Measurements from ENCODE around the gene SLCO2A1.
"Not testable (repeated sequence)": the region's sequence is repeated elsewhere in the genome, so short reads cannot be mapped to it uniquely, and the experiment has no call there.

The SLCO2A1 gene

GRCh38 chr3:134029734-134030378 lies at the start of gene SLCO2A1:
SLCO2A1 (minus strand) TSS chr3:134029925; CDS start chr3:134029802, 123 bp downstream.
- in situ Hi-C loops (cut with MboI; ENCODE audit: low sequenced_read_pairs) = no loop called here

- in situ Hi-C loops (cut with MboI; ENCODE audit: low sequenced_read_pairs) = no loop called here
Observed at GRCh38 chr3:134079111-134079547, 49.4 kb upstream of the SLCO2A1 start.

GRCh38 chr3:134078169-134078831 lies 48.6 kb upstream of the SLCO2A1 start:
- in situ Hi-C loops (cut with MboI; ENCODE audit: low sequenced_read_pairs) = no loop called here

- in situ Hi-C loops (cut with MboI; ENCODE audit: low sequenced_read_pairs) = no loop called here
Observed at GRCh38 chr3:134077649-134078161, 48.0 kb upstream of the SLCO2A1 start.

GRCh38 chr3:134076851-134077250 lies 47.1 kb upstream of the SLCO2A1 start:
- in situ Hi-C loops (cut with MboI; ENCODE audit: low sequenced_read_pairs) = no loop called here

- in situ Hi-C loops (cut with MboI; ENCODE audit: low sequenced_read_pairs) = no loop called here
Observed at GRCh38 chr3:134075846-134076245, 46.1 kb upstream of the SLCO2A1 start.

GRCh38 chr3:134075568-134075825 lies 45.8 kb upstream of the SLCO2A1 start:
- in situ Hi-C loops (cut with MboI; ENCODE audit: low sequenced_read_pairs) = no loop called here

GRCh38 chr3:134074790-134075567 lies 45.3 kb upstream of the SLCO2A1 start:
- in situ Hi-C loops (cut with MboI; ENCODE audit: low sequenced_read_pairs) = no loop called here

GRCh38 chr3:134074001-134074789 lies 44.5 kb upstream of the SLCO2A1 start:
- in situ Hi-C loops (cut with MboI; ENCODE audit: low sequenced_read_pairs) = no loop called here

- in situ Hi-C loops (cut with MboI; ENCODE audit: low sequenced_read_pairs) = no loop called here
Observed at GRCh38 chr3:134073583-134073945, 43.8 kb upstream of the SLCO2A1 start.

- in situ Hi-C loops (cut with MboI; ENCODE audit: low sequenced_read_pairs) = no loop called here
Observed at GRCh38 chr3:134072881-134073582, 43.3 kb upstream of the SLCO2A1 start.

- in situ Hi-C loops (cut with MboI; ENCODE audit: low sequenced_read_pairs) = not testable (repeated sequence)
Observed at GRCh38 chr3:134070281-134070680, 40.6 kb upstream of the SLCO2A1 start.

- in situ Hi-C loops (cut with MboI; ENCODE audit: low sequenced_read_pairs) = no loop called here
Observed at GRCh38 chr3:134068429-134068828, 38.7 kb upstream of the SLCO2A1 start.

GRCh38 chr3:134067531-134068161 lies 37.9 kb upstream of the SLCO2A1 start:
- in situ Hi-C loops (cut with MboI; ENCODE audit: low sequenced_read_pairs) = no loop called here

GRCh38 chr3:134066651-134067530 lies 37.2 kb upstream of the SLCO2A1 start:
- in situ Hi-C loops (cut with MboI; ENCODE audit: low sequenced_read_pairs) = no loop called here

- in situ Hi-C loops (cut with MboI; ENCODE audit: low sequenced_read_pairs) = no loop called here
Observed at GRCh38 chr3:134066158-134066541, 36.4 kb upstream of the SLCO2A1 start.

GRCh38 chr3:134065252-134066157 lies 35.8 kb upstream of the SLCO2A1 start:
- in situ Hi-C loops (cut with MboI; ENCODE audit: low sequenced_read_pairs) = no loop called here

GRCh38 chr3:134064081-134064480 lies 34.4 kb upstream of the SLCO2A1 start:
- in situ Hi-C loops (cut with MboI; ENCODE audit: low sequenced_read_pairs) = no loop called here
